Mucosa of rectum (tissue), 2 donors: ENCODE results near the gene CTNND1.
A peak's percentile ranks its signal among the peaks of the same experiment; 100 is the strongest.
"Not testable (repeated sequence)": the region's sequence is repeated elsewhere in the genome, so short reads cannot be mapped to it uniquely, and the experiment has no call there.

Source experiments
- H3K27ac ChIP-seq, 2 donors: one replicate each; pipeline ENCODE4 v1.7.0; 2013; ENCODE audit warnings: inconsistent platforms in 2 of 2, low read depth in 2 of 2, low read length in 2 of 2
- H3K27me3 ChIP-seq, 2 donors: one replicate each; pipeline ENCODE4 v1.7.0; 2013; ENCODE audit warnings: low read length in 2 of 2; ENCODE audit not compliant: control insufficient read depth in 2 of 2, insufficient read depth in 2 of 2
- H3K36me3 ChIP-seq, 2 donors: one replicate each; pipeline ENCODE4 v1.7.0; 2013; ENCODE audit warnings: low read length in 2 of 2; ENCODE audit not compliant: control insufficient read depth in 2 of 2, insufficient read depth in 2 of 2
- H3K4me1 ChIP-seq, 2 donors: one replicate each; pipeline ENCODE4 v1.7.0; 2013; ENCODE audit warnings: low read length in 2 of 2, mild to moderate bottlenecking in 1 of 2; ENCODE audit not compliant: control insufficient read depth in 2 of 2, insufficient read depth in 2 of 2
- H3K4me3 ChIP-seq, 2 donors: one replicate each; pipeline ENCODE4 v1.7.0; 2013; ENCODE audit warnings: low read length in 2 of 2
- H3K9ac ChIP-seq, 2 donors: one replicate each; pipeline ENCODE4 v1.7.0; 2013; ENCODE audit warnings: low read length in 2 of 2, low read depth in 1 of 2, mild to moderate bottlenecking in 1 of 2
- H3K9me3 ChIP-seq, 2 donors: one replicate each; pipeline ENCODE4 v1.7.0; 2013; ENCODE audit warnings: low read length in 2 of 2; ENCODE audit not compliant: control insufficient read depth in 2 of 2
- donor health status: healthy.
- donor health status: Normal muscosa, but diverticular disease.

Gene CTNND1, protein sequence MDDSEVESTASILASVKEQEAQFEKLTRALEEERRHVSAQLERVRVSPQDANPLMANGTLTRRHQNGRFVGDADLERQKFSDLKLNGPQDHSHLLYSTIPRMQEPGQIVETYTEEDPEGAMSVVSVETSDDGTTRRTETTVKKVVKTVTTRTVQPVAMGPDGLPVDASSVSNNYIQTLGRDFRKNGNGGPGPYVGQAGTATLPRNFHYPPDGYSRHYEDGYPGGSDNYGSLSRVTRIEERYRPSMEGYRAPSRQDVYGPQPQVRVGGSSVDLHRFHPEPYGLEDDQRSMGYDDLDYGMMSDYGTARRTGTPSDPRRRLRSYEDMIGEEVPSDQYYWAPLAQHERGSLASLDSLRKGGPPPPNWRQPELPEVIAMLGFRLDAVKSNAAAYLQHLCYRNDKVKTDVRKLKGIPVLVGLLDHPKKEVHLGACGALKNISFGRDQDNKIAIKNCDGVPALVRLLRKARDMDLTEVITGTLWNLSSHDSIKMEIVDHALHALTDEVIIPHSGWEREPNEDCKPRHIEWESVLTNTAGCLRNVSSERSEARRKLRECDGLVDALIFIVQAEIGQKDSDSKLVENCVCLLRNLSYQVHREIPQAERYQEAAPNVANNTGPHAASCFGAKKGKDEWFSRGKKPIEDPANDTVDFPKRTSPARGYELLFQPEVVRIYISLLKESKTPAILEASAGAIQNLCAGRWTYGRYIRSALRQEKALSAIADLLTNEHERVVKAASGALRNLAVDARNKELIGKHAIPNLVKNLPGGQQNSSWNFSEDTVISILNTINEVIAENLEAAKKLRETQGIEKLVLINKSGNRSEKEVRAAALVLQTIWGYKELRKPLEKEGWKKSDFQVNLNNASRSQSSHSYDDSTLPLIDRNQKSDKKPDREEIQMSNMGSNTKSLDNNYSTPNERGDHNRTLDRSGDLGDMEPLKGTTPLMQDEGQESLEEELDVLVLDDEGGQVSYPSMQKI

DNA sequence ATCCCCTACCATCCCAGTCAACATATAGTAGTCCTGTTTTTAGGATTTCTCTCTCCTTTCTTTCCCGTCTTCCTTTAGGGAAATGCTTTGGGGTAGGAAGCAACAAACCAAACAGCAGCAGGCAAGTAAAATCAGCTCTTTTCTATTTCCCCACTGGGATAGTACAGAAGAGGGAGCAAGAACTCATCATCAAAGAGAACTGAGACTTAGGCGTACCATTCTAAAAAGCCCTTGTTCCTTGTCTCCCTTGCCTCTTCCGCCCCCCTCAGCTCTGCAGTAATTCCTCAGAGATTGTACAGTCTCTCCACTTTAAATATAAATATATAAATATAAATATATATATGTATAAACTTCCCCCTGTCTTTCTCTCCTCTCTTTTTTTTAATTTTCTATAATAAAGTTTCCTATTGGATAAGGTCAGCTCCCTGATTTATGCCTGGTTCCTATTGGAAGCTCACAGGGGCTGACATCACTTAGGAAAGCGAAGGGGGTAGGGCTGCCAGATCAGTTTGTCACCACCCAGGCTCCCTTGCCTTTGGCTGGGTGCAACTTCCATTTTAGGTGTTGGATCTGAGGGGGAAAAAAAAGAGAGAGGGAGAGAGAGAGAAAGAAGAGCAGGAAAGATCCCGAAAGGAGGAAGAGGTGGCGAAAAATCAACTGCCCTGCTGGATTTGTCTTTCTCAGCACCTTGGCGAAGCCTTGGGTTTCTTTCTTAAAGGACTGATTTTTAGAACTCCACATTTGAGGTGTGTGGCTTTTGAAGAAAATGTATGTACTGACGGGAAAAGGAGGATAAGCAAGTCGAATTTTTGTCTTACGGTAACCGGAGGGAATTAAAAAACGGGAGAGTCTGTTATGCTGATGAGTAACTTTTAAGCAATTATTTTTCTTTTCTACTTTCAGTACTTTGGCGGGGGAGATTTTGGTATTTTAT is at the start of gene CTNND1:
TSS of gene CTNND1 (plus strand) at position 502 of the 934 bp plus-strand sequence. CDS start 29,677 bp downstream, outside the sequence.
- peaks cover 6 to 16% of the 10 kb centered on the region in 2 donors for H3K4me1 ChIP-seq
- H3K9ac ChIP-seq: peak within 1 kb of the TSS; percentile 89 to 98
- no peaks in the 10 kb centered on the region for H3K27me3 ChIP-seq
- H3K9me3 ChIP-seq: no peaks in the 10 kb centered on the region
- H3K27ac ChIP-seq: peak within 1 kb of the TSS; percentile 93 to 99
- peak within 1 kb of the TSS; percentile 87 to 98 for H3K4me3 ChIP-seq
- no peaks in the 10 kb centered on the region for H3K36me3 ChIP-seq

- Histone ChIP-seq H3K27me3 (no peaks in the 10 kb centered on the region), H3K4me1 (peaks cover 17 to 32% of the 10 kb centered on the region in 2 donors), H3K36me3 (peaks cover 0 to 2% of the 10 kb centered on the region in 2 donors), H3K27ac (peak within 1 kb of the TSS; percentile 91 to 97), H3K9ac (peak within 1 kb of the TSS; percentile 81 to 95), H3K4me3 (peak within 1 kb of the TSS; percentile 89 to 94), H3K9me3 (no peaks in the 10 kb centered on the region)
These were observed 49.1 kb upstream of the CTNND1 start, which contains the start of gene TMX2 for GRCh38 chr11:57712256-57713150. TMX2 (plus strand) TSS chr11:57712593; CDS start chr11:57712619, 26 bp downstream.

DNA sequence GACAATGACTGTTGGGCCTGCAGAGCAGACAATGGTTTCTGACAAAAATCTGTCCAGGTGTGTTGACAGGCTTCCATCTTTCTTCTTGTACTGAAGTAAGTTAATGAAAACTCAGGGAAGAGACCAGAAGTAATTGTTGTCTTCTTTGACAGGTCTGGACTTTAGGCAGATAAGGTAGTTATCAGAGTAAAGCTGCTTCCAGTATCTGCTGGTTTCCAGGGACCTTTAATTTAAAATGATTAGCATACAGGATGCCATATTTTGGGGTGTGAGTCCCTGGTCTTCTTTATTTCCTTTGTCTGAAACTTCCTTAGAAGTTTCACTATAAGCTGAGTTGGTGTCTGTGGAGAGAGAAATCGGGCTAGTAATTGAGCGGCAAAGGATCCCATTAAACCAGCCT is 47.8 kb upstream of the CTNND1 start:
- no peak overlapping the region for H3K9ac ChIP-seq
- H3K4me1 ChIP-seq: peaks cover 17 to 32% of the 10 kb centered on the region in 2 donors
- H3K27ac ChIP-seq: no peak overlapping the region
- H3K9me3 ChIP-seq: no peaks in the 10 kb centered on the region
- no peaks in the 10 kb centered on the region for H3K27me3 ChIP-seq
- peaks cover 0 to 8% of the 10 kb centered on the region in 2 donors for H3K36me3 ChIP-seq
- peak overlapping the region; percentile 77 to 94 for H3K4me3 ChIP-seq

DNA sequence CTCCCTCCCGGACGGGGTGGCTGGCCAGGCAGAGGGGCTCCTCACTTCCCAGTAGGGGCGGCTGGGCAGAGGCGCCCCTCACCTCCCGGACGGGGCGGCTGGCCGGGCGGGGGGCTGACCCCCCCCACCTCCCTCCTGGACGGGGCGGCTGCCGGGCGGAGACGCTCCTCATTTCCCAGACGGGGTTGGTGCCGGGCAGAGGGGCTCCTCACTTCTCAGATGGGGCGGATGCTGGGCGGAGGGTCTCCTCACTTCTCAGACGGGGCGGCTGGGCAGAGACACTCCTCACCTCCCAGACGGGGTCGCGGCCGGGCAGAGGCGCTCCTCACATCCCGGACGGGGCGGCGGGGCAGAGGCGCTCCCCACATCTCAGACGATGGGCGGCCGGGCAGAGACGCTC is 44.9 kb upstream of the CTNND1 start:
- H3K9ac ChIP-seq, H3K27me3 ChIP-seq, H3K4me3 ChIP-seq, H3K27ac ChIP-seq, H3K9me3 ChIP-seq: not testable (repeated sequence)
- Histone ChIP-seq H3K4me1 (peaks cover 11 to 12% of the 10 kb centered on the region in 2 donors), H3K36me3 (peaks cover 7 to 10% of the 10 kb centered on the region in 2 donors)

GRCh38 chr11:57727185-57727584 is 34.4 kb upstream of the CTNND1 start:
- Histone ChIP-seq H3K4me3 (no peak overlapping the region), H3K27me3 (no peaks in the 10 kb centered on the region), H3K36me3 (peaks cover 0 to 8% of the 10 kb centered on the region in 2 donors), H3K4me1 (no peaks in the 10 kb centered on the region), H3K9ac (no peak overlapping the region), H3K9me3 (no peaks in the 10 kb centered on the region), H3K27ac (no peak overlapping the region)

DNA sequence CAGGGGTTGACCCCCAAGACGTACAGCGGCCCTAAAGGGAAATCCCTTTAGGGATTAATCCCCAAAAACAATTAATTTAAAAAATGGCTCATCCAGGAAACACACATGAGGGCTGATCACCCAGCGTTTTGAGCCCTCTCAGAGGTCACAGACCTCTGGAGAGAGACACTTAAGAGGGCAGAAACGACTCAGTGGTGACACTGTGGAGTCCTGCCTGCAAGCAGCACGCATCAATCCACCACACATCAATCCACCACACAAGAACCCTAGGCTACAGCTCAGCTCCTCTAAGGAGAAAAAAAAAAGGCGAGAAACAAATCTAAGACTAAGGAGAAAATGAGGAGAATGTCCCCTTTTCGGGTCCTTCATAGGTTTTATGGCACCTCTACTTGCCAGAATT is 32.8 kb upstream of the CTNND1 start:
- H3K9me3 ChIP-seq: no peaks in the 10 kb centered on the region
- H3K27me3 ChIP-seq: no peaks in the 10 kb centered on the region
- H3K4me1 ChIP-seq: no peaks in the 10 kb centered on the region
- H3K27ac ChIP-seq: no peak overlapping the region
- H3K9ac ChIP-seq: no peak overlapping the region
- peaks cover 0 to 11% of the 10 kb centered on the region in 2 donors for H3K36me3 ChIP-seq
- H3K4me3 ChIP-seq: no peak overlapping the region

DNA sequence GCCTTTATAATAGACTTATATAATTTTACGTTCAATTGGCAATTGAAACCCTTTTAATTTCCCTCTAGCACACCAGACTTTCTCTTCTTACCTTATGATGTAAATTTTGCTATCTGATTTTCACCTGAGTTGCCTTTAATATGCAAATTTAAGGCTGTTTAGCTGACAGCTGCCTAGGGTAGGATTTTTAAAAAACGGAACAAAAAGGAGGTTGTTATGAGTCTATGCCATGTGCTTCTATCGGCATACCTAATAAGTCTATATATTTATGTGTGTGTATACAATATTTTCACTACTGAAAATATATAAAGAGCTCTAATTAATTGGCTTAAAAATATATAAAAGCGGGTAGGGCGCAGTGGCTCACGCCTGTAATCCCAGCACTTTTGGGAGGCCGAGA is 32.1 kb upstream of the CTNND1 start:
- peaks cover 0 to 11% of the 10 kb centered on the region in 2 donors for H3K36me3 ChIP-seq
- no peaks in the 10 kb centered on the region for H3K4me1 ChIP-seq
- H3K9me3 ChIP-seq: no peaks in the 10 kb centered on the region
- H3K4me3 ChIP-seq: no peak overlapping the region
- no peak overlapping the region for H3K27ac ChIP-seq
- no peak overlapping the region for H3K9ac ChIP-seq
- H3K27me3 ChIP-seq: no peaks in the 10 kb centered on the region

DNA sequence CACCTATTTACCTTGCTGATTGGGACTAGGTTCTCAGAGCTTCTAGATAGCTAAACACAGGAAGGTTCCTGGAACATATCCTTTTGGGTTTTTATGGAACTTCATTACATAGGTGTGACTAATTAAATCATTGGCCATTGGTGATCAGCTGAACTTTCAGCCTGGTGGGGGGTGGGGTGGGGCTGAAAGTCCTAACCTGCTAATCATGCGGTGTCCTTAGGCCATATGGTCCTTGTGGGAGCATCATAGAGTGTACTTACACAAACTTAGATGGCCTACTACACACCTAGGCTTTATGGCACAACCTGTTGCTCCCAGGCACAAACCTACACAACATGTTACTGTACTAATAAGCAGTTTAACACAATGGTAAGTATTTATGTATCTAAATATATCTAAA is 28.9 kb upstream of the CTNND1 start:
- H3K9me3 ChIP-seq: no peaks in the 10 kb centered on the region
- no peak overlapping the region for H3K9ac ChIP-seq
- peaks cover 3 to 12% of the 10 kb centered on the region in 2 donors for H3K36me3 ChIP-seq
- no peak overlapping the region for H3K4me3 ChIP-seq
- peaks cover 0 to 4% of the 10 kb centered on the region in 2 donors for H3K4me1 ChIP-seq
- H3K27me3 ChIP-seq: no peaks in the 10 kb centered on the region
- no peak overlapping the region for H3K27ac ChIP-seq
